Activated CD8-positive, alpha-beta memory T cell treated with anti-CD3 and anti-CD28 coated beads, Interleukin-2, amount 10 ng/mL, durations not matched to agents 7 days and 5 days (primary cell): ENCODE measurements around the gene CCHCR1. TPM values are rescaled to one million over a fixed set of nuclear protein-coding genes. Genes with fewer than 3 reads are reported as not detected.
A peak's percentile ranks its signal among the peaks of the same experiment; 100 is the strongest.
"Not testable (repeated sequence)": the region's sequence is repeated elsewhere in the genome, so short reads cannot be mapped to it uniquely, and the experiment has no call there.

ENCODE experiments used
- ATAC-seq: fragments of 150-1000 bp; cut with Tn5 transposase; one replicate; pipeline ENCODE4 v1.10.0; 2021; ENCODE audit warnings: moderate library complexity
- CTCF ChIA-PET: fragments of 350-600 bp; sonication (Branson Sonifier 250); formaldehyde crosslinking; loops from one replicate; lab custom pipeline; 2021; ENCODE audit warnings: antibody characterized with exemption; lab: Charles Lee
- DNase-seq: peaks from one replicate; pipeline ENCODE4 v3.0.0-alpha.2; 2020
- H3K27ac Mint-ChIP-seq: one replicate; pipeline ENCODE4 v1.8.0; 2021; ENCODE audit warnings: mild to moderate bottlenecking, mixed read lengths
- H3K27me3 Mint-ChIP-seq: one replicate; pipeline ENCODE4 v1.8.0; 2021; ENCODE audit warnings: mixed read lengths
- H3K36me3 Mint-ChIP-seq: one replicate; pipeline ENCODE4 v1.8.0; 2021; ENCODE audit warnings: mild to moderate bottlenecking, mixed read lengths
- H3K4me1 Mint-ChIP-seq: one replicate; pipeline ENCODE4 v1.8.0; 2021; ENCODE audit warnings: mixed read lengths
- H3K4me3 Mint-ChIP-seq: one replicate; pipeline ENCODE4 v1.8.0; 2021; ENCODE audit warnings: mild to moderate bottlenecking, moderate library complexity, mixed read lengths
- H3K9me3 Mint-ChIP-seq: one replicate; pipeline ENCODE4 v1.8.0; 2022; ENCODE audit warnings: low read depth, mixed read lengths
- total RNA-seq, 2 experiments: library from RNA; stranded (reverse); gene quantifications; one replicate each; pipeline ENCODE4 v1.2.3, GENCODE V29; 2021

Gene CCHCR1
- total RNA-seq, 2 experiments from 2014 or later = 48.3 to 57.9 TPM

GRCh38 chr6:31194061-31194834 is 36.6 kb upstream of the CCHCR1 start:
- no peak for ATAC-seq
- Mint-ChIP-seq H3K9me3 (no peaks in the 10 kb centered on the region), H3K27me3 (no peaks in the 10 kb centered on the region), H3K27ac (no peak overlapping the region), H3K4me1 (peaks cover 20% of the 10 kb centered on the region), H3K36me3 (peaks cover 11% of the 10 kb centered on the region), H3K4me3 (no peak overlapping the region)
- CTCF ChIA-PET = interaction anchor here (1.2 to 5.2 kb wide), 7 partner anchors 9 to 172 kb away, joined by 3 to 80 read pairs (median 12); partner anchors contain the start of genes PSORS1C2 and TCF19
- no peak for DNase-seq

DNA sequence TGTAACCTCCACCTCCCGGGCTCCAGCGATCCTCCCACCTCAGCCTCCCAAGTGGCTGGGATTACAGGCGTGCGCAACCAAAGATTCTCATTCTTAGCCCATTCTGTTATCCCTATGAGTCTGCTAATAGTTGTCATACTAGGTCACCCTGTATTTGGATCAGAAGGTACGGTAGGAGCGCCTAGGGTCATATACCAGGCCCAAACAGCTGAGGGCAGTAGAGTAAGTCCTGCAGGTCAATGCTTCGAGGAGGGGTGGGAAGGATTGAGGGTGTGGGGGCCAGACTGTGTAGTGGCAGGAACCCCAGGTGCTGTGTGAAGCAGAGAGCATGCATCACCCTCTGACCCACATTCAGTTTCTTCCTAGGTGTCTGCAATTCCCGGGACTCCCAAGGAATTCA is 35.6 kb upstream of the CCHCR1 start:
- Mint-ChIP-seq H3K4me1 (peaks cover 14% of the 10 kb centered on the region), H3K27ac (no peak overlapping the region), H3K9me3 (no peaks in the 10 kb centered on the region), H3K27me3 (no peaks in the 10 kb centered on the region), H3K36me3 (peaks cover 5% of the 10 kb centered on the region), H3K4me3 (no peak overlapping the region)
- DNase-seq (no peak), ATAC-seq (no peak)
- CTCF ChIA-PET = interaction anchor here (0.7 to 5.2 kb wide), 11 partner anchors 10 to 256 kb away, joined by 3 to 80 read pairs (median 8); partner anchors contain the start of genes CCHCR1, PSORS1C2 and TCF19

DNA sequence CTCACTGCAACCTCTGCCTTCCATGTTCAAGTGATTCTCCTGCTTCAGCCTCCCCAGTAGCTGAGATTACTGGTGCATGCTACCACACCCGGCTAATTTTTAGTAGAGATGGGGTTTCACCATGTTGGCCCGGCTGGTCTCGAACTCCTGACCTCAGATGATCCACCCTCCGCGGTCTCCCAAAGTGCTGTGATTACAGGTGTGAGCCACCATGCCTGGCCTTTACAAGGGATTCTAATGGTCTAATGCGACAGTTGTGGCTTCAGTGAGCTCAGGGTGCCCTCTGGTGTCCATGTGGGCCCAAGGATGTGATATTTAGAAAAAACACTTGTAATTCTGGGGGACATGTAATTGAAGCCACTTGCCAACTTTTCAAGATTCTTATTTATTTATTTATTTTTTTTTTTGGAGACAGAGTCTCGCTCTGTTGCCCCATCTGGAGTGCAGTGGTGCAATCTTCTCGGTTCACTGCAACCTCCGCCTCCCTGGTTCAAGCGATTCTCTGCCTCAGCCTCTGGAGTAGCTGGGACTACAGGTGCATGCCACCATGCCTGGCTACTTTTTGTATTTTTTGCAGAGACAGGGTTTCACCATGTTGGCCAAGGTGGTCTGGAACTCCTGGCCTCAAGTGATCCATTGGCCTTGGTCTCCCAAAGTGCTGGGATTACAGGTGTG is 35.0 kb upstream of the CCHCR1 start:
- CTCF ChIA-PET = interaction anchor here (0.6 to 5.2 kb wide), 23 partner anchors 8 to 257 kb away, joined by 3 to 80 read pairs (median 4); partner anchors contain the start of genes CCHCR1, PSORS1C2 and TCF19
- H3K27ac Mint-ChIP-seq, ATAC-seq, H3K36me3 Mint-ChIP-seq, H3K9me3 Mint-ChIP-seq, H3K27me3 Mint-ChIP-seq, H3K4me3 Mint-ChIP-seq: not testable (repeated sequence)
- H3K4me1 Mint-ChIP-seq = peaks cover 17% of the 10 kb centered on the region
- peak; percentile 80 for DNase-seq

DNA sequence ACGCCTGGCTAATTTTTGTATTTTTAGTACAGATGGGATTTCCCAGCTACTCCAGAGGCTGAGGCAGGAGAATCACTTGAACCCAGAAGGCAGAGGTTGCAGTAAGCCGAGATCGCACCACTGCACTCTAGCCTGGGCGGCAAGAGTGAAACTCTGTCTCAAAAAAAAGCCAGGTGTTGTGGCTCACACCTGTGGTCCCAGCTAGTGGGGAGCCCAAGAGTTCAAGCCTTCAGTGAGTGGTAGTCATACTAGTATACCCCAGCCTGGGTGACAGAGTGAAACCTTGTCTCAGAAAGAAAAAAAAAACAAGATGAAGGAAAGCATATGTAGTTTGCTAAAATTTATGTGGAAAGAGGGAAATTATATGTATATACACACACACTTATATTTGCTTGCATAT is 32.9 kb upstream of the CCHCR1 start:
- Mint-ChIP-seq H3K36me3 (peaks cover 2% of the 10 kb centered on the region), H3K27me3 (no peaks in the 10 kb centered on the region), H3K9me3 (no peaks in the 10 kb centered on the region), H3K27ac (no peak overlapping the region), H3K4me1 (peaks cover 20% of the 10 kb centered on the region), H3K4me3 (no peak overlapping the region)
- ATAC-seq (no peak), DNase-seq (no peak)
- CTCF ChIA-PET = interaction anchor here (0.7 to 5.2 kb wide), 3 partner anchors 53 to 1743 kb away, joined by 4 to 80 read pairs (median 43); partner anchors contain the start of gene PSORS1C2

GRCh38 chr6:31189223-31189622 is 31.6 kb upstream of the CCHCR1 start:
- DNase-seq, H3K27me3 Mint-ChIP-seq, ATAC-seq, H3K27ac Mint-ChIP-seq, H3K4me3 Mint-ChIP-seq, H3K36me3 Mint-ChIP-seq, H3K9me3 Mint-ChIP-seq, CTCF ChIA-PET: not testable (repeated sequence)
- H3K4me1 Mint-ChIP-seq = peaks cover 20% of the 10 kb centered on the region

- no peaks in the 10 kb centered on the region for H3K27me3 Mint-ChIP-seq
- ATAC-seq (no peak), DNase-seq (no peak)
- no peaks in the 10 kb centered on the region for H3K9me3 Mint-ChIP-seq
- no peak overlapping the region for H3K4me3 Mint-ChIP-seq
- peaks cover 20% of the 10 kb centered on the region for H3K4me1 Mint-ChIP-seq
- no peak overlapping the region for H3K27ac Mint-ChIP-seq
- H3K36me3 Mint-ChIP-seq = no peaks in the 10 kb centered on the region
- CTCF ChIA-PET = no interaction called here
Observed at GRCh38 chr6:31187780-31188194, 30.2 kb upstream of the CCHCR1 start.

DNA sequence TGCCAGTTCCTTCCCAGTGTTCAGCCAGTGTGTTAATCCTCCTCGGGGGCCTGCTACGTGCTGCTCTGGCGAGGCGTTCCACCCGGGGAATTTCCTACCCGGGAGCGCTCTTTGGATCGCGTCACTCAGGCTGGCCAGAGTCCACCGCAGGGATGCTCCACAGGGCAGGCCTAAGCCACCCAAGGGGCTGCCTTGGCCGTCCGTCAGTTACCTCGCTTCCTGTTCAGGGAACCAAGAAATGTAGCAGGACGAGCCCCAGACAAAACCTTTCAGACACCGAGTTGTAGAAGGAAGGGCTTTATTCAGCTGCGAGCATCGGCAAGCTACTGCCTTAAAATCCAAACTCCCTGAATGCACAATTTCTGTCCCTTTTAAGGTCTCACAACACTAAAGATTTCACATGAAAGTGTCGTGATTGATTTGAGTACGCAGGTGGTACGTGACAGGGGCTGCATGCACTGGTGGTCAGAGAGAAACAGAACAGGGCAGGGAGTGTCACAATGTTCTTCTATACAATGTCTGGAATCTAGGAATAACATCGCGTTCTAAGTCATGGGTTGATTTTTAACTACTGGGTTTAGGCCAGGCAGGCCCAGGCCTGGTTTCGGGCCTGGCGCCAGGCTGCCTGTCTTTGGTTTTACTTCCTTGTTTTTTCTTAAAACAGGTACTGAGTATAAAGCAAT is 28.6 kb upstream of the CCHCR1 start:
- CTCF ChIA-PET = interaction anchor here (0.7 to 1.0 kb wide), 2 partner anchors 57 to 179 kb away, joined by 3 read pairs; no protein-coding TSS in a partner anchor
- peaks cover 20% of the 10 kb centered on the region for H3K4me1 Mint-ChIP-seq
- no peak for DNase-seq
- H3K4me3 Mint-ChIP-seq = no peak overlapping the region
- no peaks in the 10 kb centered on the region for H3K36me3 Mint-ChIP-seq
- no peak for ATAC-seq
- H3K9me3 Mint-ChIP-seq = no peaks in the 10 kb centered on the region
- H3K27ac Mint-ChIP-seq = peak overlapping the region; percentile 22
- H3K27me3 Mint-ChIP-seq = no peaks in the 10 kb centered on the region

GRCh38 chr6:31185695-31186051 is 28.1 kb upstream of the CCHCR1 start:
- CTCF ChIA-PET = interaction anchor here (1.0 kb wide), 2 partner anchors 49 to 180 kb away, joined by 3 read pairs; no protein-coding TSS in a partner anchor
- H3K4me1 Mint-ChIP-seq = peaks cover 22% of the 10 kb centered on the region
- peak; percentile 68 for ATAC-seq
- not testable (repeated sequence) for H3K36me3 Mint-ChIP-seq, H3K9me3 Mint-ChIP-seq, DNase-seq, H3K4me3 Mint-ChIP-seq, H3K27me3 Mint-ChIP-seq
- peak overlapping the region; percentile 22 for H3K27ac Mint-ChIP-seq

- not testable (repeated sequence) for DNase-seq, H3K27ac Mint-ChIP-seq, ATAC-seq, H3K36me3 Mint-ChIP-seq, H3K9me3 Mint-ChIP-seq, H3K4me3 Mint-ChIP-seq, H3K27me3 Mint-ChIP-seq
- CTCF ChIA-PET = interaction anchor here (0.9 kb wide), 1 partner anchor 183 kb away, joined by 4 read pairs; no protein-coding TSS in a partner anchor
- peaks cover 30% of the 10 kb centered on the region for H3K4me1 Mint-ChIP-seq
Observed at GRCh38 chr6:31183859-31184258, 26.3 kb upstream of the CCHCR1 start.

DNA sequence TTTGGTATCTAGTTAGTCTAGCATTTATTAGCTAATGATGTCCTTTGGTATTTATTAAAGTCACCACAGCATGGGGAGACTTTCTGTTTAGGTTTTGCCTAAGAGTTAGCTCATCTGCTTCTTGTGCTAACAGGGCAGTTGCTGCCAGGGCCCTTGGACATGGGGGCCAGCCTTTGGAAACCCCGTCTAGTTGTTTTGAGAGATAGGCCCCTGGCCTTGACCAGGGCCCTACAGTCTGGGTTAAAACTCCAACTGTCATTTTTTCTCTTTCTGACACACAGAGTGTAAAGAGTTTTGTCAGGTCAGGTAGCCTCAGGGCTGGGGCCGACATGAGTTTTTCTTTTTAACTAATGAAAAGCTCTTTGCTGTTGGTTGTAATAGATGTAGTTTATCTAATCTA is 25.7 kb upstream of the CCHCR1 start:
- H3K4me1 Mint-ChIP-seq = peaks cover 35% of the 10 kb centered on the region
- H3K9me3 Mint-ChIP-seq, H3K36me3 Mint-ChIP-seq, H3K4me3 Mint-ChIP-seq, DNase-seq, ATAC-seq, H3K27me3 Mint-ChIP-seq, H3K27ac Mint-ChIP-seq: not testable (repeated sequence)
- CTCF ChIA-PET = interaction anchor here (1.1 kb wide), 1 partner anchor 11 kb away, joined by 3 read pairs; no protein-coding TSS in a partner anchor

- DNase-seq (peak; percentile 79), ATAC-seq (peak; percentile 98)
- no peaks in the 10 kb centered on the region for H3K36me3 Mint-ChIP-seq
- H3K9me3 Mint-ChIP-seq = no peaks in the 10 kb centered on the region
- CTCF ChIA-PET = interaction anchor here (1.2 to 1.3 kb wide), 3 partner anchors 12 to 186 kb away, joined by 4 to 6 read pairs (median 4); no protein-coding TSS in a partner anchor
- H3K4me3 Mint-ChIP-seq = peak overlapping the region; percentile 77
- peaks cover 31% of the 10 kb centered on the region for H3K4me1 Mint-ChIP-seq
- H3K27me3 Mint-ChIP-seq = no peaks in the 10 kb centered on the region
- H3K27ac Mint-ChIP-seq = peak overlapping the region; percentile 73
Observed at GRCh38 chr6:31180500-31180899, 22.9 kb upstream of the CCHCR1 start.

- Mint-ChIP-seq H3K36me3 (no peaks in the 10 kb centered on the region), H3K4me1 (peaks cover 28% of the 10 kb centered on the region), H3K27me3 (no peaks in the 10 kb centered on the region), H3K4me3 (peak overlapping the region; percentile 77), H3K27ac (no peak overlapping the region), H3K9me3 (no peaks in the 10 kb centered on the region)
- CTCF ChIA-PET = interaction anchor here (1.2 kb wide), 1 partner anchor 187 kb away, joined by 4 read pairs; no protein-coding TSS in a partner anchor
- ATAC-seq = no peak
- DNase-seq = no peak
Observed at GRCh38 chr6:31179896-31180295, 22.3 kb upstream of the CCHCR1 start.

DNA sequence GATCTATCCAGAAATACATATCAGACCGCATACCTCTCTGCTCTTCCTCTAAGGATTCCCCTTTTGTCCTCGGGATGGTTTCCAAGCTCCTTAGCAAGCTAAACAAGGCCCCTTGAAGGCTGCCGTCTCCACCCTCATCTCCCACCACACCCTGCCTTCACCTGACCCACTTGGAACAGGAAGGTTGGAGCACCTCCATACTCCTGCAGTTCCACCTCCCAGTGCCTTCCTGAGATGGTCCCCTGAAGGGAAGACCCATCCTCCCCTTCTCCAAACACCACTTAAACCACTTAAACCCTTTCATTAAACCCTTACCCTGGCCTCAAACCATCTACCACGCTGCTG is 21.4 kb upstream of the CCHCR1 start:
- ATAC-seq (no peak), DNase-seq (no peak)
- Mint-ChIP-seq H3K9me3 (no peaks in the 10 kb centered on the region), H3K4me1 (peaks cover 28% of the 10 kb centered on the region), H3K4me3 (no peak overlapping the region), H3K27me3 (no peaks in the 10 kb centered on the region), H3K27ac (no peak overlapping the region), H3K36me3 (no peaks in the 10 kb centered on the region)
- CTCF ChIA-PET = no interaction called here
